Activated CD8-positive, alpha-beta memory T cell treated with anti-CD3 and anti-CD28 coated beads for 1 hour (primary cell): Measurements from ENCODE around the gene HRH3.

ENCODE experiments used
- DNase-seq, 2 donors: peaks; one replicate each; pipeline ENCODE4 v3.0.0-alpha.2; 2020; ENCODE audit warnings: low read depth in 1 of 2; ENCODE audit errors: extremely low read depth in 1 of 2

Gene HRH3

DNA sequence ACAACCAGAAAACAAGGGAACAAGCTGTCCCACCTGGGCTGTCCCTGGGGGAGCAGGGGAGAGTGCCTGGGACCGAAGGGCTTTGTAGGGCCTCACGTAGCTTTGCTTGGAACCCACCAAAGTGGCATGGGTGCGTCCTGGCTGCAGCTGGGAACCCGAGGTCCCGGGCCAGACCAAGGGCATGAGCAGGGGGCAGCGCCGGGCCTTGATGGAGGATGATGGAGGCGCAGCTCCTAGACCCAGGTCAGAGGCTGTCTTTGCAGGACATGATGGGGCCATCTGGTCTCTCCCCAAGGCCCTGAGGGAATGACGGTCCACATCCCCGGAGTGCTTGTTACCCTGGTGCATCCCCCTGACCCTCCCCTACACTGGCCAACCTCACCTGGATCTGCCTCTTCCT, 10.6 kb upstream of the HRH3 start:
- no peak for DNase-seq

- no peak for DNase-seq
Observed at GRCh38 chr20:62230276-62230675, 10.2 kb upstream of the HRH3 start.

GRCh38 chr20:62229667-62230066, 9.6 kb upstream of the HRH3 start:
- DNase-seq = no peak

- DNase-seq = no peak
Observed at GRCh38 chr20:62228982-62229545, 9.0 kb upstream of the HRH3 start.

DNA sequence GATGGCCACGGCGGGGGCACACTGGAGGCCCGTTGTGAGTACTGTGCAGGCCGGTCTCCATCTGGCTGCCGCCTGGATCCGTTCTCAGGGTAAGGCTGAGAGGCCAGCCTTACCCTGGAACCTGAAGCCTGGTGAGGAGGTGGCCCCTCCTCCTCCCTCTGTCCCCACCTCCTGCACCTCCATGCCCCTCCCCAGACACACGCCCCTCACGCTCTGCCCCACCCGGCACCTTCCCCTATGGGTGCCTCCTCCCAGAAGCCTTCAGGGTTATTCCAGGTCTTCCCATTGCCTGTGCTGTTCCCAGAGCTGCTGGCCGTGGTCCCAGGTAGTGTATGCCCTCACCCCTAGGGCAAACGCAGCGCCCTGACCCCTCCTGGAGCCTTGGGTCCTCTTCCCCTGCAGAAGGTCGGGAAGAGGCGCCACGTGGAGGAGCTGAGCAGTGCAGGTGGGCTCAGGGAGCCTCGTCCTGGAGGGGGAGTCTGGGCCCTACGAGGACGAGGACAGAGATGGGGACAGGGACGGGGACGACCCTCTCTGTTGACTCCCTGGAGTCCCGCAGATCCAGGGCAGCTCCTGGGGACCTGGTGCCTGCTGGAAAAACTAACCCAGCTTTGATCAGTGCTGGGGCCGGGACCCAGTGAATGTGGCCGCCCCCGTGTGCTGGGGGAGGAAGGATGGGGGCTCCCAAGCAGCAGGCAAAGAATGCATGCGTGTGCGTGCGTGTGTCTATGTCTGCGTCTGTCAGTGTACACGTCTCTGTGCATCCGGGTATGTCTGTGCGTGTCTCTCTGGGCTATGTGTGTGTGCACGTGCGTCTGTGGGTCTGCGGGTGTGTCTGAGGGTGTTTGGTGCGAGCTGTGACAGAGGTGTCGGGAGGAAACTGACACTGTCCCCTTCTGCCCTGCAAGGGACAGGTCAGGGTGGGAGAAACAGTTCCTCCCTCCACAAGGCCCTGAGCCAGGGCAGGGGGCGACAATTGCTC, 8.2 kb upstream of the HRH3 start:
- no peak for DNase-seq

- DNase-seq = no peak
Observed at GRCh38 chr20:62227591-62227976, 7.5 kb upstream of the HRH3 start.

DNA sequence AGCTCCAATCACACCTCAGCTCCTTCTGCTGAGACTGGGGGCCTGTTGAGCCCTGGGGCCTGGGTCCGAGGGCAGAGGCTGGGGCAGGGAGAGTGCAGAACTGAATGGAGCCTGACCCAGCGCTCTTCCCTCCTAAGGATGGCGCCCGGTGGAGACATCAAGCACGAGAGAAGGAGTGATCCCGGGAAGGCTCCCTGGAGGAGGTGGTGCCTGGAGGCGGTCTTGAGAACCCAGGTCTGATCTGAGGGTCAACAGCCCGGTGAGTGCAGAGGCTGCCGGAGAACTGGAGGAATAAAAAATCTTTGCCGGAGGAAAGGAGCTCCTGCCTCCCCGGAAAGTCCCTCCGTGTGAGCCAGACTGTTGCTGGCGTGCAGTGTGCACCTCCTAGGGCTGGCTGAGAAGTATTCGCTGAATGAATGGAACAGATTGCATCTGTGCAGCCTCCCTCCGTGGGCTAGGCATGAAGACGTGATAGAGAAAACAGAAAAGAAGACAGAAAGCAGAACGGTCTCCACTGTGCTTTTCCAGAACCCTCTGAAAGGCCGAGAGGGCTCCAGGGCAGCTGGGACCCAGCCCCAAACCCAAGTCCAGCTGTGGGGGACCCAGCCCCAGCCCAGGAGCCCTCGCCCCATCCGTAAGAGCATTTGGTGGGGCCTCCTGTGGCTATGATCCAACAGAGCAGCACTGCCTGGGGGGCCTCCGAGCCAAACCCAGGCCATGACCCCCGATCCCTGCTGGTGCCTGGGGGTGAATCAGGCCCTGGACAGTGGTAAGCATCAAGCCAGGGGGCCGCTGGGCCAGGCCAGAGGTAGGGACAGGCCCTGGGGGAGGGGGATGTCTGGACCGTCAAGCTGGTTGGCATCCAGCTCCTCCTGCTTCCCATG, 6.9 kb upstream of the HRH3 start:
- DNase-seq = no peak

DNA sequence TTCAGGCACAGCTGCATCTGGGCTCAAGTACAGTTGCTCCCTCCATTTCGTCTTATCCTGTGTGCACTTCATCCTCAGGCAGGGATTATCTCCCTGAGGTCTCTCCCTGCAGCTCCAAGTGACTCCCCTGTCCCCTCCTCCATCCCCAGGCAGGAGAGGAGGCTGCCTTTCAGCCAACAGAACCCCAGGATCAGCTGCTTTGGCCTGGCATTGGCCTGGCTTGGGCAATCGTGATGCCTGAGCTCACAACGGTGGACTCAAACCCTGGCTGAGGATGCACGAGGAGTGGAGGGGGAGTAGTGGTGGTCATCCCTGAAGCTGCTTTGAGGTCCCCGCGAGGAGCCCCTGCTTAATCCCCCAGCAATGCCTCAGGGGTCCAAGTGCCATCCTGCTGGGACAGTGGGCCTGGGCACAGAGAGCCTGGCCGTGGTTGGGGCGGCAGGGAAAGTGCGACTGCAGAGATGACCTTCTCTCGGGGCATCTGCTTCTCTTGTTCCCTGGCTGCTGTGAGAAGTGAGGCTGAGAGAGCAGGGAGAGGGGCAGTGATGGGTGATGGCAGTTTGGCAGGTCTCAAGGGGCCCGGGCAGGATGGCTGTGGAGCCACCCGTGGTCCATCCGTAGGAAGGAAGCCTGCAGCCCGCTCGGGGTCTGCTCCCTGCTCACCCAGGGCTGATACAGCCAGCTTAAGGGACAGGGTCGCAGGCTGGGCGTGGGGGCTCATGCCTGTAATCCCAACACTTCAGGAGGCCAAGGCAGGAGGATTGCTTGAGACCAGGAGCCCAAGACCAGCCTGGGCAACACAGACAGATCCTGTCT, 6.0 kb upstream of the HRH3 start:
- no peak for DNase-seq

GRCh38 chr20:62225026-62225425, 4.9 kb upstream of the HRH3 start:
- DNase-seq = no peak

DNA sequence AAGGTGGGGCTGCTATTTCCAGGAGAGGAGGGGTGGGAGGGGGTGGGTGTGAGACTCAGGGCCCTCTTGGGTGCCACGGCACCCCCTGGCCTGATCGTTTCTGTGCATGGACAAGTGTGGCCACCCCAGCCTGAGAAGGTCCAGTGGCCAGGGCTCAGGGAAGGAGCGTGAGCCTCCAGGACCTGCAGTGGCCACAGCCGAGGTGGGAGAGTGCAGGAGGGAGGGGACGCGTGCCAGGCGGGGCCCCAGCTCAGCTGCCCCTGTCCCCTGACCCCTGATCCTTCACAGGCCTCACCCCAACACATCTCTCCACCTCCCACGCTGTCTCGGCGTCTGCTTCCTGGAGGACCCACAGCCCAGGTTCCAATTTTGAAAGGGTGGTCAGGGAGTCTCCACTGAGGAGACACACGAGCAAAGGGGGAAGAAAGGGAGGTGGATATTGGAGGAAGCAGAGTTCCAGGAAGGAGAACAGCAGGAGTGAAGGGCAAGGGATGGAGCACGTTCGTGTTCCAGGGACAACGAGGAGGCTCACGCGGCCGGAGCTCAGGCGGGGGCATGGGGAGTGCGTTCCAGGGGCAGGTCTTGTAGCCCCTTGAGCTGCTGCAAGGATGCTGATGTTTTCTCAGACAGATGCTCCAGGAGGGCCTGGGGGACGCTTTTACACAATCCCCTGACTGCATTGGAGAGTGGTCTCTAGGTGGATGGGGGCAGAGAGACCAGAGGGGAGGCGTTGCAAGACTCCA, 4.2 kb upstream of the HRH3 start:
- DNase-seq = no peak

DNA sequence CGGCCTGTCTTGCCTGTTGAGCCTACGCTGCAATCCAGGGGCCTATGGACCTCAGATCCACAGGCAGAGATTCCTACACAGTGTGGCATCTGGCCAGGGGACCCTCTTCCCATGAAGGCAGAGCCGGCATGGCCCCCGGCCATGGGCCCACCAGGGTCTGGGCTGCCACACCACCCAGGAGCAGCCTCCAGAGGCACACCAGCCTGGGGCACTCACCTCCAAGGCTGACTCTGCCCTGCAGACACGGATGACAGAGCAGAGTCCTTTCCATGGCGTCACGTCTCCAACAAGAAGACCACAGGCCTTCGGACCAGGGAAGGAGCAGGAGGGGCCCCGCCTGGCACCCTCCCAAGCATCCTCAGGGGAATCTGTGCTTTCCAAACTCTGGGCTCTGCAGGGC, 3.5 kb upstream of the HRH3 start:
- DNase-seq = no peak

DNA sequence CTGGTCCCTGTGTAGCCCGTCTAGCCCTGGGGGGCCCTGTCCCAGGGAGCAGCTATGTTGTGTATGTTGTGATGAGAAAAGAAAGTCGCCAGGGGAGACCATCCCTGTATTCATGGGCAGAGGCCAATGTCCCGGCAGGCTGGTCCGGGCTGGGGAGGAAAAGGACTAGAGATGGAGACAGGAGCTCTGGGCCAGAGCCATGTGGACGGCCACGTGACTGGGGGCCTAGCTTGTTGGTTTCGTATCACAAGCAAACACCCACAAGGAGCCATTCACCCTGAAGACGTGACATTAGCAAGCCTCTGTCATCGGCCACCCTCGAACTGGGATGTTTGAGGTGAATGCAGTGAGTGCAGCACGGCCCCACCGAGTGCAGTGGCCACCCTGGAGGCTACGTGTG, 2.9 kb upstream of the HRH3 start:
- DNase-seq = no peak

DNA sequence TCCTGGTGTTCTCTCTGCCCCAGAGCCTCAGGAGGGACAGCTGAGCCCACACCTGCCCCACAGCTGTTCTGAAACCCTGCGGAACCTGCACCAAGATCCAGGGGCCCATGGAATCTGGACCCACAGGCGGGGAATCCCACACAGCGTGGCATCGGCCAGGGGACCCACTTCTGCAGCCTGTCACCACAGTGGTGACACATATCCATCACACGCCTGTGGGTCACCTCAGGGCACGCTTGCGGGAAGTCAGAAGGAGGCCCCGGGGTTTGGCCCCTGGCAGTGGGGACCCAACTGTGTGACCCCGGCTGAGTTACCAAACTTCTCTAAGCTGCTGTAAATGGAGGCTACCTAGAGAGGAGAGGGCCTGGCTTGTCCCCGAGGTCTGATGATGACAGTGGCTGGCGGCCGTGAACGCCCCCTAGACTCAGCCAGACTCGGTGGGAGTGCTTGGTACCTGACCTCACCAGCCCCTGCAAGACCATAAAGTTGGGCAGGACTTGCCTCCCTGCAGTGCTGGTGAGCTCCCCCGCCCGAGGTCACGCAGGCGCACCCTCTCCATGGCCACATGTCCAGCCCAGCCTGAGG, 2.3 kb upstream of the HRH3 start:
- no peak for DNase-seq

DNA sequence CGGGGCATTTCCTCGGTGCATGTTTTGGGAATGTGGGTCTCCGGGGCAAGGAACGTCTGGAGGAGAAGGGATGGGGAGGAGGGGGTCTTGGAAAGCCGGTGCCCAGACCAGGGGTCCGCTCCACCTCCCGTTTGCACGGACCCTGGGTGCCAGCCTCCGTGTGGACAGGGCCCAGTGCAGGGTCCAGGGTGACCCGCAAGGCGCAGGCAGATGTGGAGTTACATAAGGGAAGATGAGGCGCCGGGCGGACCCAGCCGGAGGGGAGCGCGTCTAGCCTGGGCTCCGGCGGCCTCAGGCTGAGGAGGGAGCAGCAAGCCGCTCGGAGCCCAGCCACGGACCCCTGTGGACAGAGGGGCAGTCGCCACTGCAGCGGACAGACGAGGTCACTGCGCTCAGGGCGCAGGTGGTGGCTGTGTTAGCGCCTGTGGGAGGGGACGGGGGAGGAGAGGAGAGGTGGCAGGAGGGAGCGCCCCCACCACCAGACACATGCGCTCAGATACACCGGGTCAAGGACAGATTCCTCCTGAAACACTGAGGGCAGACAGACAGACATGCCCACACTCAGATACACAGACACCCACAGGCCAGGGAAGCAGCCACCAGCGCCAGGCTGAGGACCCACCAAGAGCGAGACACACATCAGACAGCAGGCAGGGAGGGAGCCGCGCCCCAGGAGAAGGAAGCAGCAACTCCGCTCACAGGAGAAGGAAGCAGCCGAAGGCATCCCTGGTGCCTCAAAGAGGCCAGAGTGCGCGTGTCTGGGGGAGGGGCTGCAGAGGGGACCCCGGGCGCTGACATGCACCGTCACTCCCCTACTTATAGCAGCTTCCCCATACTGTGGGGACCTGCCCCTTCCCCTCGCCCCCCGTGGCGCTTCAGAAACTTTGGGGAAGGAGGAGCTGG, 839 bp upstream of the HRH3 start:
- no peak for DNase-seq

- DNase-seq = no peak
Observed at GRCh38 chr20:62219101-62219991, 732 bp downstream of the HRH3 start.

- no peak for DNase-seq
Observed at GRCh38 chr20:62217913-62218773, 1.9 kb downstream of the HRH3 start.
